Suprapubic skin (tissue), 4 donors: ENCODE results near the gene LRSAM1.

Experiments used
- EP300 ChIP-seq: sonication (generic); formaldehyde crosslinking; IDR thresholded peaks from one replicate; pipeline ENCODE4 v1.6.1; 2017; ENCODE audit warnings: antibody characterized with exemption
- POLR2A ChIP-seq, 2 donors: fragments of 450-650 bp; IDR thresholded peaks; one replicate each; pipeline ENCODE4 v1.6.1; 2017; ENCODE audit warnings: antibody characterized with exemption in 2 of 2, mild to moderate bottlenecking in 2 of 2, moderate library complexity in 2 of 2
- POLR2AphosphoS5 ChIP-seq, 3 donors: sonication (generic); formaldehyde crosslinking; IDR thresholded peaks; one replicate each; pipeline ENCODE4 v1.6.1; 2017; ENCODE audit warnings: antibody characterized with exemption in 3 of 3
- TF ChIP-seq, protein P1 (sequence below), 2 donors: fragments of 200-600 bp in 1 of 2; fragments of 450-650 bp in 1 of 2; sonication (generic) in 1 of 2; IDR thresholded peaks; one replicate each; pipeline ENCODE4 v1.5.1; 2016 to 2019; ENCODE audit warnings: antibody characterized with exemption in 2 of 2, mild to moderate bottlenecking in 1 of 2, moderate library complexity in 1 of 2

GRCh38 chr9:127479507-127480081 lies 28.3 kb downstream of the LRSAM1 start:
- TF ChIP-seq, protein P1, sequence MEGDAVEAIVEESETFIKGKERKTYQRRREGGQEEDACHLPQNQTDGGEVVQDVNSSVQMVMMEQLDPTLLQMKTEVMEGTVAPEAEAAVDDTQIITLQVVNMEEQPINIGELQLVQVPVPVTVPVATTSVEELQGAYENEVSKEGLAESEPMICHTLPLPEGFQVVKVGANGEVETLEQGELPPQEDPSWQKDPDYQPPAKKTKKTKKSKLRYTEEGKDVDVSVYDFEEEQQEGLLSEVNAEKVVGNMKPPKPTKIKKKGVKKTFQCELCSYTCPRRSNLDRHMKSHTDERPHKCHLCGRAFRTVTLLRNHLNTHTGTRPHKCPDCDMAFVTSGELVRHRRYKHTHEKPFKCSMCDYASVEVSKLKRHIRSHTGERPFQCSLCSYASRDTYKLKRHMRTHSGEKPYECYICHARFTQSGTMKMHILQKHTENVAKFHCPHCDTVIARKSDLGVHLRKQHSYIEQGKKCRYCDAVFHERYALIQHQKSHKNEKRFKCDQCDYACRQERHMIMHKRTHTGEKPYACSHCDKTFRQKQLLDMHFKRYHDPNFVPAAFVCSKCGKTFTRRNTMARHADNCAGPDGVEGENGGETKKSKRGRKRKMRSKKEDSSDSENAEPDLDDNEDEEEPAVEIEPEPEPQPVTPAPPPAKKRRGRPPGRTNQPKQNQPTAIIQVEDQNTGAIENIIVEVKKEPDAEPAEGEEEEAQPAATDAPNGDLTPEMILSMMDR (IDR thresholded peaks at IDR 0.05), result no peak
- TF ChIP-seq POLR2A (IDR thresholded peaks at IDR 0.05) (no peak), POLR2AphosphoS5 (IDR thresholded peaks at IDR 0.05) (no peak), EP300 (no peak)
